B cell (primary cell): ENCODE measurements around the gene VWCE. TPM values are rescaled to one million over a fixed set of nuclear protein-coding genes. Genes with fewer than 3 reads are reported as not detected.
"Not testable (repeated sequence)": the region's sequence is repeated elsewhere in the genome, so short reads cannot be mapped to it uniquely, and the experiment has no call there.

ENCODE experiments used
- ATAC-seq: fragments of 200-7000 bp; cut with Tn5 transposase; one replicate; pipeline ENCODE4 v1.10.0; 2021; ENCODE audit warnings: low read depth, mild to moderate bottlenecking, moderate number of reproducible peaks, moderate library complexity
- CTCF ChIA-PET: fragments of 350-600 bp; sonication (Branson Sonifier 250); formaldehyde crosslinking; loops from one replicate; lab custom pipeline; 2021; ENCODE audit warnings: antibody characterized with exemption, inconsistent platforms; lab: Charles Lee
- POLR2A ChIA-PET: fragments of 350-600 bp; sonication (Branson Sonifier 250); formaldehyde crosslinking; loops from one replicate; lab custom pipeline; 2021; ENCODE audit warnings: antibody characterized with exemption; lab: Charles Lee
- DNase-seq: peaks from one replicate; pipeline ENCODE4 v3.0.0; 2013
- H2AFZ ChIP-seq: 2 replicates; pipeline ENCODE4 v1.6.1; 2012; ENCODE audit warnings: mild to moderate bottlenecking, low read depth, low read length; ENCODE audit not compliant: insufficient read depth, poor library complexity, severe bottlenecking
- H3K27ac ChIP-seq, 2 donors: 1 replicate in 1 of 2; 2 replicates in 1 of 2; pipeline ENCODE4 v1.5.1; 2012 to 2013; ENCODE audit warnings: low read length in 2 of 2, mild to moderate bottlenecking in 2 of 2, moderate library complexity in 1 of 2
- H3K27me3 ChIP-seq, 4 experiments: fragments of 200-600 bp in 1 of 4; sonication (generic) in 1 of 4; replicated peaks in 1 of 4; 1 replicate in 2 of 4; 2 replicates in 2 of 4; pipeline versions ENCODE4 v1.6.1 to v1.7.0; 2013 to 2016; ENCODE audit warnings: low read length in 3 of 4, mild to moderate bottlenecking in 2 of 4, mixed read lengths in 1 of 4, moderate library complexity in 1 of 4; ENCODE audit not compliant: insufficient read depth in 4 of 4, control insufficient read depth in 3 of 4; ENCODE audit errors: control extremely low read depth in 1 of 4
- H3K36me3 ChIP-seq, 2 experiments: replicated peaks in 1 of 2; 1 replicate in 1 of 2; 2 replicates in 1 of 2; pipeline versions ENCODE4 v1.6.1 to v1.7.1; 2013; ENCODE audit warnings: low read length in 1 of 2; ENCODE audit not compliant: insufficient read depth in 2 of 2, control insufficient read depth in 1 of 2; ENCODE audit errors: control extremely low read depth in 1 of 2, extremely low read depth in 1 of 2
- H3K4me1 ChIP-seq, 2 donors: fragments of 200-600 bp in 1 of 2; sonication (generic) in 1 of 2; 1 replicate in 1 of 2; 2 replicates in 1 of 2; pipeline versions ENCODE4 v1.5.1 to v1.6.1; 2013 to 2017; ENCODE audit warnings: low read length in 2 of 2; ENCODE audit not compliant: control insufficient read depth in 2 of 2, insufficient read depth in 2 of 2
- H3K4me2 ChIP-seq: replicated peaks from 2 replicates; pipeline ENCODE3; 2012; ENCODE audit warnings: mild to moderate bottlenecking, low read depth, low read length; ENCODE audit not compliant: poor library complexity, severe bottlenecking
- H3K4me3 ChIP-seq, 5 experiments: fragments of 200-600 bp in 1 of 5; sonication (generic) in 1 of 5; 1 replicate in 3 of 5; 2 replicates in 2 of 5; pipeline versions ENCODE4 v1.5.1 to v1.7.0; 2011 to 2016; ENCODE audit warnings: low read length in 4 of 5, mild to moderate bottlenecking in 4 of 5, low read depth in 2 of 5, control low read depth in 1 of 5, moderate library complexity in 1 of 5; ENCODE audit not compliant: insufficient read depth in 1 of 5; ENCODE audit errors: control extremely low read depth in 1 of 5, extremely low read depth in 1 of 5
- H3K79me2 ChIP-seq: fragments of 200-600 bp; sonication (generic); one replicate; pipeline ENCODE4 v1.6.0; 2016; ENCODE audit warnings: low read length; ENCODE audit not compliant: control insufficient read depth, insufficient read depth
- H3K9ac ChIP-seq: fragments of 200-600 bp; sonication (generic); 2 replicates; pipeline ENCODE4 v1.6.1; 2017; ENCODE audit warnings: mild to moderate bottlenecking, low read length, moderate library complexity
- H3K9me3 ChIP-seq, 3 donors: one replicate each; pipeline versions ENCODE4 v1.6.1 to v1.7.1; 2013; ENCODE audit warnings: low read length in 2 of 3; ENCODE audit not compliant: control insufficient read depth in 2 of 3, insufficient read depth in 1 of 3; ENCODE audit errors: control extremely low read depth in 1 of 3
- H4K20me1 ChIP-seq: 2 replicates; pipeline ENCODE4 v1.6.0; 2012; ENCODE audit warnings: mild to moderate bottlenecking, low read length; ENCODE audit not compliant: insufficient read depth, control insufficient read depth, poor library complexity, severe bottlenecking
- H3K27ac Mint-ChIP-seq: one replicate; pipeline ENCODE4 v1.8.0; 2021; ENCODE audit warnings: mixed read lengths
- H3K27me3 Mint-ChIP-seq: one replicate; pipeline ENCODE4 v1.8.0; 2021; ENCODE audit warnings: mixed read lengths
- H3K4me1 Mint-ChIP-seq: one replicate; pipeline ENCODE4 v1.8.0; 2021; ENCODE audit warnings: mixed read lengths
- H3K4me3 Mint-ChIP-seq: one replicate; pipeline ENCODE4 v1.8.0; 2021; ENCODE audit warnings: mixed read lengths
- H3K9me3 Mint-ChIP-seq: one replicate; pipeline ENCODE4 v1.8.0; 2022; ENCODE audit warnings: mixed read lengths; ENCODE audit not compliant: insufficient read depth
- WGBS: methylation state at CpG from one replicate; pipeline ENCODE4 v1.1.5; 2013; ENCODE audit warnings: missing lambda C conversion rate; ENCODE audit not compliant: insufficient coverage; 5-methylcytosine and 5-hydroxymethylcytosine counted together
- intact Hi-C: fragments of 100-400 bp; cut with micrococcal nuclease; formaldehyde crosslinking; loops from one replicate; pipeline ENCODE4 v1.10.0; 2022
- polyA plus RNA-seq: library from polyadenylated mRNA; depleted of rRNA; stranded (reverse); fragments of >200 nt; gene quantifications from 2 replicates; pipeline ENCODE4 v1.2.3, GENCODE V29; 2012
- total RNA-seq, 2 donors: library from RNA; stranded (reverse); fragments of 120-200 nt in 1 of 2; gene quantifications; 1 replicate in 1 of 2; 2 replicates in 1 of 2; pipeline versions ENCODE4 v1.2.3 to v1.2.4, GENCODE V29; 2013 to 2022

Gene VWCE
- total and polyA plus RNA-seq, 2 donors (not counting 1 experiment from before 2014, with no cell fraction given) = 0.37 to 0.39 TPM

- DNase-seq, H3K4me3 Mint-ChIP-seq, H3K27ac Mint-ChIP-seq, H3K9me3 Mint-ChIP-seq, H3K79me2 ChIP-seq, ATAC-seq, H3K27me3 Mint-ChIP-seq, CTCF ChIA-PET, POLR2A ChIA-PET, H3K4me2 ChIP-seq, H3K4me1 Mint-ChIP-seq, intact Hi-C loops, H2AFZ ChIP-seq, H3K27ac ChIP-seq, H3K4me3 ChIP-seq, H4K20me1 ChIP-seq, H3K9ac ChIP-seq, H3K36me3 ChIP-seq, H3K27me3 ChIP-seq, H3K9me3 ChIP-seq, H3K4me1 ChIP-seq: not testable (repeated sequence)
- WGBS = no CpG with 5 or more reads among the region's 5 CpGs
Observed at GRCh38 chr11:61231585-61231984, 63.5 kb downstream of the VWCE start.

- no CpG with 5 or more reads among the region's 15 CpGs for WGBS
- H3K36me3 ChIP-seq, DNase-seq, H3K9me3 Mint-ChIP-seq, H3K27ac ChIP-seq, CTCF ChIA-PET, H3K79me2 ChIP-seq, H3K9ac ChIP-seq, H3K4me3 Mint-ChIP-seq, H2AFZ ChIP-seq, H3K9me3 ChIP-seq, H3K4me1 ChIP-seq, H3K4me1 Mint-ChIP-seq, H3K27me3 Mint-ChIP-seq, H3K4me3 ChIP-seq, intact Hi-C loops, H4K20me1 ChIP-seq, POLR2A ChIA-PET, H3K27me3 ChIP-seq, ATAC-seq, H3K4me2 ChIP-seq, H3K27ac Mint-ChIP-seq: not testable (repeated sequence)
Observed at GRCh38 chr11:61231033-61231432, 64.1 kb downstream of the VWCE start.

GRCh38 chr11:61229458-61229857 is 65.7 kb downstream of the VWCE start:
- H4K20me1 ChIP-seq, H3K27me3 Mint-ChIP-seq, DNase-seq, H3K4me1 Mint-ChIP-seq, CTCF ChIA-PET, H3K4me1 ChIP-seq, ATAC-seq, H3K27ac Mint-ChIP-seq, H3K27ac ChIP-seq, POLR2A ChIA-PET, H3K4me3 ChIP-seq, H3K9ac ChIP-seq, H3K79me2 ChIP-seq, H2AFZ ChIP-seq, H3K9me3 ChIP-seq, H3K36me3 ChIP-seq, H3K9me3 Mint-ChIP-seq, H3K4me3 Mint-ChIP-seq, H3K27me3 ChIP-seq, intact Hi-C loops, H3K4me2 ChIP-seq: not testable (repeated sequence)
- no CpG with 5 or more reads among the region's 6 CpGs for WGBS

DNA sequence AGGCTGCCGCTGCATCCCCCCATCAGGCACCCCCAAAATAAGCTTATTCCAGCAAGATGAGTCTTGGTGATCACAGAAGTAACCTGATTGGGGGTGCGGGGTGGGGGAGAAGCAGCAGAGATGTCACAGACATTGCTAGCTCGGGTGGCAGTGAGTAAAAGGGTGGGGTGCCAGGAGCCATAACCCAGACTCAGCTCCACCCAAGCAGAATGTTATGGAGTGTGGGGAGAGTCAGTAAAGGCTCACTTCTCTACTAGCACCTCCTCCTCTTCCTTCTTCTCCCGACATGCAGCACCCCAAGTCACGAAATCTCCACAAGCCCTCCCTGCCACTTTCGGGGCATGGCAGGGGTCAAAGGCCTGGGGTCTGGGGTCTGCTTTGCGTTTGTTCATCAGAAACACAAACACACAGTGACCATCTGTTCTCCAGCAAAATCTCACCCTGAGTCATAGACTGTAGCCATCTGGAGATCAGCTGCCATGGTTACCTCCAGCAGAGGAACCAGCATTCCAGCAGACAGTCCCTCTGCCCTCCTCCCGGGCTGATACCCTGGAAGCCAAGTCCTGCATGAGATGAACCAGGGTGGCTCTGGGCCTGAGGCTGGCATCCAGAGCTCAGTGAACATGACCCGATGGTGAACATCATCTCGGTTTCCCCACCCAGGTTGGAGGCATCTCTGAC is 68.5 kb downstream of the VWCE start:
- H3K4me2 ChIP-seq, H3K9me3 ChIP-seq, DNase-seq, ATAC-seq, POLR2A ChIA-PET, intact Hi-C loops, CTCF ChIA-PET, H3K27me3 Mint-ChIP-seq, H2AFZ ChIP-seq, H3K79me2 ChIP-seq, H3K27ac Mint-ChIP-seq, H3K36me3 ChIP-seq, H3K9ac ChIP-seq, H3K4me3 ChIP-seq, H3K4me3 Mint-ChIP-seq, H4K20me1 ChIP-seq, H3K9me3 Mint-ChIP-seq, H3K4me1 Mint-ChIP-seq, H3K4me1 ChIP-seq, H3K27ac ChIP-seq, H3K27me3 ChIP-seq: not testable (repeated sequence)
- WGBS = no CpG with 5 or more reads among the region's 10 CpGs
